AG04450 (cell line): ENCODE results near the gene HSPA8. TPM values are rescaled to one million over a fixed set of nuclear protein-coding genes. Genes with fewer than 3 reads are reported as not detected.

Experiments used
- CTCF ChIA-PET: fragments of 300-600, 350-600 bp; formaldehyde crosslinking; extraction: SDS; loops from one replicate; lab custom pipeline; 2022; ENCODE audit warnings: antibody characterized with exemption, inconsistent platforms; lab: Charles Lee
- POLR2A ChIA-PET: fragments of 350-600 bp; formaldehyde crosslinking; extraction: SDS; loops from one replicate; lab custom pipeline; 2021; ENCODE audit warnings: antibody characterized with exemption, inconsistent platforms; lab: Yijun Ruan, JAX
- DNase-seq: peaks from one replicate; pipeline ENCODE4 v3.0.0-alpha.2; 2011; ENCODE audit warnings: low read depth, low spot score
- H3K27ac ChIP-seq: one replicate; pipeline ENCODE4 v1.5.1; 2012; ENCODE audit warnings: low read depth, low read length, control low read depth
- H3K27me3 ChIP-seq: one replicate; pipeline ENCODE4 v1.6.0; 2012; ENCODE audit warnings: low read length; ENCODE audit not compliant: control insufficient read depth, insufficient read depth
- H3K4me3 ChIP-seq: 2 replicates; pipeline ENCODE4 v1.5.1; 2011; ENCODE audit warnings: mild to moderate bottlenecking, low read depth, low read length, control low read depth
- H3K9me3 ChIP-seq: 2 replicates; pipeline ENCODE4 v1.5.1; 2012; ENCODE audit warnings: low read length; ENCODE audit not compliant: control insufficient read depth, insufficient read depth
- polyA plus RNA-seq: library from polyadenylated mRNA; depleted of rRNA; stranded (reverse); fragments of >200 nt; gene quantifications from 2 replicates; pipeline ENCODE4 v1.2.3, GENCODE V29; 2011
- TF ChIP-seq, protein P1 (sequence below): IDR thresholded peaks from 2 replicates; pipeline ENCODE4 v1.5.1; 2011; ENCODE audit warnings: low read depth, low read length, control low read depth, inconsistent platforms

The HSPA8 gene
- polyA plus RNA-seq, 1 experiment, result 3,006 TPM

DNA sequence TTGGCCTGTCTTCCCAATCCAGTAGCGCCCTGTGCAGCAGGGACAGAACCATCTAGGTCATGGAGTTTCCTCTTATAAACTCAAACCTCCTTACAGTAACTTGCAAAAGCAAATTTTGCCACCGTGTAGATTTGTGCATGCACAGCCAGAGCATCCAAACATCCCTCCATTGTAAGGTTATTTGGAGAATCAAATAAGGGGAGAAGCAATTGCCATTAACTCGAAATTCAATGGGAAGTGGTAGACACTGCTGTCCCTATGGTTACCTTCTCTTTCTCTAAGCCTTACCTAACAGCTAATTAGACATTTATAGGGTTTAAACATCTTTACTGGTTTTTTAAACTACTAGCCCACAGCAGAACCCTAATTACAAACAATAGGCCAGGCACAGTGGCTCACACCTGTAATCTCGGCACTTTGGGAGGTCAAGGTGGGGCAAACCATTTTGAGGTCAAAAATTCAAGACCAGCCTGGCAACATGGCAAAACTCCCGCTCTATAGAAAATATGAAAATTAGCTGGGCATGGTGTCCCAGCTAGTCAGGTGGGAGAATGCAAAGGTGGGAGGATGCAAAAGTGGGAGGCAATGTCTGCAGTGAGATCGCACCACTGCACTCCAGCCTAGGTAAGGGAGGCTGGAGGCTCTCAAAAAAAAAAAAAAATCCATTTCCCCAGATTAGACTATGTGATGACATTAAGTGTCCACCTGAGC, 6.6 kb downstream of the HSPA8 start:
- H3K9me3 ChIP-seq, result no peaks in the 10 kb centered on the region
- ChIA-PET POLR2A (interaction anchor here (0.6 kb wide), 3 partner anchors 191 to 271 kb away, joined by 3 to 7 read pairs (median 3); no protein-coding TSS in a partner anchor), CTCF (interaction anchor here (0.6 to 6.7 kb wide), 24 partner anchors 9 to 1976 kb away, joined by 3 to 64 read pairs (median 4); no protein-coding TSS in a partner anchor)
- TF ChIP-seq, protein P1, sequence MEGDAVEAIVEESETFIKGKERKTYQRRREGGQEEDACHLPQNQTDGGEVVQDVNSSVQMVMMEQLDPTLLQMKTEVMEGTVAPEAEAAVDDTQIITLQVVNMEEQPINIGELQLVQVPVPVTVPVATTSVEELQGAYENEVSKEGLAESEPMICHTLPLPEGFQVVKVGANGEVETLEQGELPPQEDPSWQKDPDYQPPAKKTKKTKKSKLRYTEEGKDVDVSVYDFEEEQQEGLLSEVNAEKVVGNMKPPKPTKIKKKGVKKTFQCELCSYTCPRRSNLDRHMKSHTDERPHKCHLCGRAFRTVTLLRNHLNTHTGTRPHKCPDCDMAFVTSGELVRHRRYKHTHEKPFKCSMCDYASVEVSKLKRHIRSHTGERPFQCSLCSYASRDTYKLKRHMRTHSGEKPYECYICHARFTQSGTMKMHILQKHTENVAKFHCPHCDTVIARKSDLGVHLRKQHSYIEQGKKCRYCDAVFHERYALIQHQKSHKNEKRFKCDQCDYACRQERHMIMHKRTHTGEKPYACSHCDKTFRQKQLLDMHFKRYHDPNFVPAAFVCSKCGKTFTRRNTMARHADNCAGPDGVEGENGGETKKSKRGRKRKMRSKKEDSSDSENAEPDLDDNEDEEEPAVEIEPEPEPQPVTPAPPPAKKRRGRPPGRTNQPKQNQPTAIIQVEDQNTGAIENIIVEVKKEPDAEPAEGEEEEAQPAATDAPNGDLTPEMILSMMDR, result no peak
- H3K27ac ChIP-seq, result no peak overlapping the region
- DNase-seq, result no peak
- H3K27me3 ChIP-seq, result no peaks in the 10 kb centered on the region
- no peak overlapping the region for H3K4me3 ChIP-seq

DNA sequence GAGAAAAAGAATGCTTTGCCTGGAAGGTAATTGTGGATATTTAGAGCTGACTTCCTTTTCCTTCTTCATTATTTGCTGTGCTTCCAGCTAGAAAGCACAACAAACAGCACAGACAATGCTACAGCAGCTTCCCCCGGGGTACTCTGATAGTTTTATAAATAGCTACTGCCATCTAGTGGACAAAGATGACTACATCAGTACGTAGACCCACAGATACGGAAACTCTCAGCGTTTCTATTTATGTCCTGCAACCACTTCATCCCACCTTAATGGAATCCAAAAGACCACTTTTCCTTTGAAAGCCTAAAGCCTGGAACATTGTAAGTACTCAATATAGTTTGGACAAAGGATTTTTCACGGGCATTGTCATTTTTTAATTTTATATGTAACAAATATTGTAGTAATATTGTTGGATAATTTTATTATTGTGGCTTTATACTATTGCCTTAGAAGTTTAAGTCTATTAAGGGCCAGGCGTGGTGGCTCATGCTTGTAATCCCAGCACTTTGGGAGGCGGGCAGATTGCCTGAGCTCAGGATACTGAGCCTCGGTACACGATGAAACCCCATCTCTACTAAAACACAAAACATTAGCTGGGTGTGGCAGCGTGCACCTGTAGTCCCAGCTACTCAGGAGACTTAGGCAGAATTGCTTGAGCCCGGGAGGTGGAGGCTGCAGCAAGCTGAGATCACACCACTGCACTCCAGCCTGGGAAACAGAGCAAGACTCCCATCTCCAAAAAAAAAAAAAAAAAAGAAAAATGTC, 7.5 kb downstream of the HSPA8 start:
- CTCF ChIA-PET, result interaction anchor here (0.6 to 6.7 kb wide), 52 partner anchors 8 to 1975 kb away, joined by 3 to 64 read pairs (median 4); no protein-coding TSS in a partner anchor
- Histone ChIP-seq H3K27me3 (no peaks in the 10 kb centered on the region), H3K27ac (no peak overlapping the region), H3K9me3 (no peaks in the 10 kb centered on the region), H3K4me3 (no peak overlapping the region)
- TF ChIP-seq, protein P1, result peak; percentile 74
- DNase-seq, result peak; percentile 39
- POLR2A ChIA-PET, result interaction anchor here (0.6 to 2.4 kb wide), 10 partner anchors 8 to 1940 kb away, joined by 3 to 21 read pairs (median 4); partner anchors contain the start of gene HSPA8

DNA sequence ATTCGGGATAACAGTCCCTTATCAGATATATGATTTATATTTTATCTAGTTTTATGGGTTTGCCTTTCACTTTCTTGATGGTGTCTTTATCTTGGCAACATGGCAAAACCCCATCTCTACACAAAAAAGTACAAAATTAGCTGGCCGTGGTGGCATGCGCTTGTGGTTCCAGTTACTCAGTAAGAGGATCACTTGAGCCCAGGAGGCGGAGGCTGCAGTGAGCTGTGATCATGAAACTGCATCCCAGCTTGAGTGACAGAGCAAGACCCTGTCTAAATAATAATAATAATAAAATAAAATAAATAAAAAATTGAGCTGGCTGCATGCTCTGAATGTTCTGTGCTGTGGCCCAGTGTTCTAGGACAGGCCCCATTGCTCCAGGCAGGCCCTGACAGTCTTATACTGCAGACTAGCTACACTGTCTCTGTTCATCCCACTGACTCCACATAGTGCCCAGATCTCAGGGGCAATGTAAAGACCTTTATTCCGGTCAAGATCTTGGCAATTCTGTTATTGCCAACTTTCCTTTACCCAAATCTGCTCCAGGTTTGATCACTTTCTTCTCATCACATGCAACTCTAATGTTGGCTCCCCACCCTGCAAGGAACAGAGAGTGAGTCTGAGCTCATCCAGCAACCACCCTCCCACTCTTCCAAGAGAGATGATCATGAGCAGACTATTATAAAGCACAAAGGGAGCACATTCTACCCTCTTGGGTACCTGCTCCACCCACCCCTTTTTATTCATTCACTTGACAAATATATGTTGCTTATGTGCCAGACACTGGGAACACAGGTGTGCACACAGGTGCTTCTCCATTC, 8.8 kb downstream of the HSPA8 start:
- POLR2A ChIA-PET, result interaction anchor here (1.0 to 2.4 kb wide), 2 partner anchors 9 to 196 kb away, joined by 3 to 21 read pairs; partner anchors contain the start of gene HSPA8
- H3K27me3 ChIP-seq, result peaks cover 1% of the 10 kb centered on the region
- TF ChIP-seq, protein P1, result no peak
- CTCF ChIA-PET, result interaction anchor here (0.6 to 6.7 kb wide), 17 partner anchors 8 to 524 kb away, joined by 3 to 64 read pairs (median 8); no protein-coding TSS in a partner anchor
- no peak overlapping the region for H3K27ac ChIP-seq
- no peak for DNase-seq
- no peaks in the 10 kb centered on the region for H3K9me3 ChIP-seq
- H3K4me3 ChIP-seq, result no peak overlapping the region

DNA sequence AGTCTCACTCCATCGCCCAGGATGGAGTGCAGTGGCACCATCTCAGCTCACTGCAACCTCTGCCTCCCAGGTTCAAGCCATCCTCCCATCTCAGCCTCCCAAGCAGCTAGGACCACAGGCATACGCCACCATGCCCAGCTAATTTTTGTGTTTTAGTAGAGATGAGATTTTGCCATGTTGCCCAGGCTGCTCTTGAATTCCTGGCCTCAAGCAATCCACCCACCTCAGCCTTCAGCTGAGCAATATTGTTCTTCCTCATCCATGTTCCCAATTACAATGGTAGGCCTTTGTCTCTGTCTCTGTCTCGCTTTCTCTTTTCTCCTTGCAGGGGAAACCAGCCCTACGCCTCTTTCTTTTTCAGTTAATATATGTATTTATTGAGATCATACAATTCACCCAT, 10.3 kb downstream of the HSPA8 start:
- Histone ChIP-seq H3K9me3 (no peaks in the 10 kb centered on the region), H3K27me3 (peaks cover 10% of the 10 kb centered on the region), H3K4me3 (no peak overlapping the region), H3K27ac (no peak overlapping the region)
- DNase-seq, result no peak
- TF ChIP-seq, protein P1, result no peak
- POLR2A ChIA-PET, result no interaction called here
- CTCF ChIA-PET, result interaction anchor here (0.6 to 6.7 kb wide), 2 partner anchors 32 to 188 kb away, joined by 5 to 64 read pairs; no protein-coding TSS in a partner anchor
